Esophagus squamous epithelium (tissue), 5 donors: ENCODE results near the gene C3orf70. TPM values are rescaled to one million over a fixed set of nuclear protein-coding genes. Genes with fewer than 3 reads are reported as not detected.
A peak's percentile ranks its signal among the peaks of the same experiment; 100 is the strongest.

ENCODE experiments used
- DNase-seq: peaks from one replicate; lab custom pipeline; 2025; lab: John Stamatoyannopoulos, UW
- H3K27ac ChIP-seq, 4 donors: fragments of 200-600 bp; sonication (generic); one replicate each; pipeline ENCODE4 v1.5.1; 2016 to 2019; ENCODE audit warnings: mild to moderate bottlenecking in 1 of 4
- H3K27me3 ChIP-seq, 4 donors: fragments of 200-600 bp; sonication (generic); 1 replicate in 3 of 4; 2 replicates in 1 of 4; pipeline versions ENCODE4 v1.5.1 to v1.6.0; 2017 to 2021; ENCODE audit warnings: antibody characterized with exemption in 1 of 4
- H3K36me3 ChIP-seq, 3 donors: fragments of 200-600 bp; sonication (generic); one replicate each; pipeline ENCODE4 v1.5.1; 2016 to 2019
- H3K4me1 ChIP-seq, 3 donors: fragments of 200-600 bp; sonication (generic); one replicate each; pipeline ENCODE4 v1.5.1; 2017 to 2019
- H3K4me3 ChIP-seq, 4 donors: fragments of 200-600 bp; sonication (generic); 1 replicate in 3 of 4; 2 replicates in 1 of 4; pipeline ENCODE4 v1.5.1; 2016 to 2019; ENCODE audit warnings: mild to moderate bottlenecking in 2 of 4, moderate library complexity in 1 of 4
- H3K9me3 ChIP-seq, 3 donors: fragments of 200-600 bp; sonication (generic); one replicate each; pipeline ENCODE4 v1.5.1; 2016 to 2019
- CTCF ChIP-seq, 6 experiments: fragments of 450-650 bp in 4 of 6; fragments of 200-600 bp in 2 of 6; sonication (generic) in 2 of 6; IDR thresholded peaks; one replicate each; pipeline ENCODE4 v1.5.1; 2016 to 2019; ENCODE audit warnings: antibody characterized with exemption in 6 of 6, mild to moderate bottlenecking in 4 of 6, moderate library complexity in 4 of 6
- POLR2A ChIP-seq, 4 donors: fragments of 450-650 bp; IDR thresholded peaks; one replicate each; pipeline ENCODE4 v1.6.1; 2017; ENCODE audit warnings: antibody characterized with exemption in 4 of 4, mild to moderate bottlenecking in 4 of 4, moderate library complexity in 3 of 4
- WGBS, 2 donors: methylation state at CpG; one replicate each; pipeline ENCODE4 v1.1.5; 2018; 5-methylcytosine and 5-hydroxymethylcytosine counted together
- intact Hi-C: fragments of 100-400 bp; cut with DNase I; formaldehyde crosslinking; loops from one replicate; pipeline ENCODE4 v1.15.0; 2022
- total RNA-seq, 4 donors: library from RNA; depleted of rRNA; stranded (reverse); fragments of >200 nt; gene quantifications; one replicate each; pipeline ENCODE4 v1.1.0, GENCODE V29; 2016
- donor health status: DM: yes; HTN: yes; CAD: no.

Gene C3orf70
- total RNA-seq, 4 donors from 2014 or later = 0.57 to 8.6 (median 1.3) TPM

GRCh38 chr3:185195652-185196051 is 42.8 kb upstream of the C3orf70 start:
- Histone ChIP-seq H3K27me3 (no peaks in the 10 kb centered on the region), H3K36me3 (peaks cover 0 to 15% (median 0%) of the 10 kb centered on the region in 3 donors), H3K4me3 (no peak overlapping the region), H3K27ac (no peak overlapping the region), H3K9me3 (no peaks in the 10 kb centered on the region), H3K4me1 (peaks cover 0 to 12% (median 0%) of the 10 kb centered on the region in 3 donors)
- intact Hi-C loops = no loop called here
- DNase-seq = no peak
- TF ChIP-seq CTCF (IDR thresholded peaks at IDR 0.05) = no peak
- no peak for TF ChIP-seq POLR2A (IDR thresholded peaks at IDR 0.05)
- WGBS, 2 donors = 93 to 96% methylated on average over 4 of the region's 4 CpGs

GRCh38 chr3:185188816-185189215 is 36.0 kb upstream of the C3orf70 start:
- intact Hi-C loops = no loop called here
- TF ChIP-seq CTCF (IDR thresholded peaks at IDR 0.05) = no peak
- no peak for TF ChIP-seq POLR2A (IDR thresholded peaks at IDR 0.05)
- no peaks in the 10 kb centered on the region for H3K9me3 ChIP-seq
- H3K36me3 ChIP-seq = peaks cover 0 to 15% (median 0%) of the 10 kb centered on the region in 3 donors
- H3K27ac ChIP-seq = no peak overlapping the region
- no peak for DNase-seq
- no peaks in the 10 kb centered on the region for H3K4me1 ChIP-seq
- no peaks in the 10 kb centered on the region for H3K27me3 ChIP-seq
- H3K4me3 ChIP-seq = no peak overlapping the region

GRCh38 chr3:185187391-185187790 is 34.5 kb upstream of the C3orf70 start:
- TF ChIP-seq POLR2A (IDR thresholded peaks at IDR 0.05) = no peak
- TF ChIP-seq CTCF (IDR thresholded peaks at IDR 0.05) = no peak
- DNase-seq = no peak
- 66 to 73% methylated on average over 2 of the region's 2 CpGs for WGBS, 2 donors
- no peak overlapping the region for H3K4me3 ChIP-seq
- H3K4me1 ChIP-seq = no peaks in the 10 kb centered on the region
- no peaks in the 10 kb centered on the region for H3K9me3 ChIP-seq
- H3K27me3 ChIP-seq = no peaks in the 10 kb centered on the region
- peaks cover 0 to 5% (median 0%) of the 10 kb centered on the region in 3 donors for H3K36me3 ChIP-seq
- intact Hi-C loops = no loop called here
- H3K27ac ChIP-seq = no peak overlapping the region

GRCh38 chr3:185176750-185177359 is 24.0 kb upstream of the C3orf70 start:
- intact Hi-C loops = no loop called here

More at GRCh38 chr3:185176750-185177359, 24.0 kb upstream of the C3orf70 start:
- 19 to 21% methylated on average over 10 of the region's 10 CpGs for WGBS, 2 donors
- Histone ChIP-seq H3K4me1 (no peaks in the 10 kb centered on the region), H3K4me3 (no peak overlapping the region), H3K9me3 (no peaks in the 10 kb centered on the region), H3K36me3 (no peaks in the 10 kb centered on the region), H3K27ac (no peak overlapping the region), H3K27me3 (peaks cover 0 to 3% (median 0%) of the 10 kb centered on the region in 4 donors)
- TF ChIP-seq POLR2A (IDR thresholded peaks at IDR 0.05) = no peak
- peak; percentile 39 to 69 (median 66) for TF ChIP-seq CTCF (IDR thresholded peaks at IDR 0.05)
- DNase-seq = no peak
